ENCODE measurements around the gene ADRM1.

ADRM1 gene

GRCh38 chr20:62350098-62350628 lies 47.4 kb downstream of the ADRM1 start:
- H4K20me1 ChIP-seq (ENCODE audit: insufficient read depth, low read length), result no peaks in the 10 kb centered on the region
- no peak overlapping the region for H3K9ac ChIP-seq (ENCODE audit: low read length)
- no peaks in the 10 kb centered on the region for H3K79me2 ChIP-seq (ENCODE audit: insufficient read depth, low read length)
- H3K4me2 ChIP-seq (ENCODE audit: low read length), result no peak overlapping the region
- no peaks in the 10 kb centered on the region for H3K4me1 ChIP-seq (ENCODE audit: insufficient read depth, low read length, severe bottlenecking)
- H2AFZ ChIP-seq (ENCODE audit: low read length), result no peak overlapping the region
- no peaks in the 10 kb centered on the region for H3F3A ChIP-seq (ENCODE audit: insufficient read depth, low read length)
- no peaks in the 10 kb centered on the region for H3K9me2 ChIP-seq (ENCODE audit: low read depth, low read length)
- H3K9me3 ChIP-seq (ENCODE audit: low read length), result no peaks in the 10 kb centered on the region
- H3K36me3 ChIP-seq (ENCODE audit: insufficient read depth, low read length), result no peaks in the 10 kb centered on the region; the same call in 1 of the 2 replicates
- H3K27me3 ChIP-seq (ENCODE audit: insufficient read depth, low read length), result peaks cover 3% of the 10 kb centered on the region; the same call in 1 of the 2 replicates
- no peak overlapping the region for H3K27ac ChIP-seq (ENCODE audit: low read depth, low read length, poor library complexity, severe bottlenecking)
- TF ChIP-seq, protein P1, sequence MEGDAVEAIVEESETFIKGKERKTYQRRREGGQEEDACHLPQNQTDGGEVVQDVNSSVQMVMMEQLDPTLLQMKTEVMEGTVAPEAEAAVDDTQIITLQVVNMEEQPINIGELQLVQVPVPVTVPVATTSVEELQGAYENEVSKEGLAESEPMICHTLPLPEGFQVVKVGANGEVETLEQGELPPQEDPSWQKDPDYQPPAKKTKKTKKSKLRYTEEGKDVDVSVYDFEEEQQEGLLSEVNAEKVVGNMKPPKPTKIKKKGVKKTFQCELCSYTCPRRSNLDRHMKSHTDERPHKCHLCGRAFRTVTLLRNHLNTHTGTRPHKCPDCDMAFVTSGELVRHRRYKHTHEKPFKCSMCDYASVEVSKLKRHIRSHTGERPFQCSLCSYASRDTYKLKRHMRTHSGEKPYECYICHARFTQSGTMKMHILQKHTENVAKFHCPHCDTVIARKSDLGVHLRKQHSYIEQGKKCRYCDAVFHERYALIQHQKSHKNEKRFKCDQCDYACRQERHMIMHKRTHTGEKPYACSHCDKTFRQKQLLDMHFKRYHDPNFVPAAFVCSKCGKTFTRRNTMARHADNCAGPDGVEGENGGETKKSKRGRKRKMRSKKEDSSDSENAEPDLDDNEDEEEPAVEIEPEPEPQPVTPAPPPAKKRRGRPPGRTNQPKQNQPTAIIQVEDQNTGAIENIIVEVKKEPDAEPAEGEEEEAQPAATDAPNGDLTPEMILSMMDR (IDR thresholded peaks at IDR 0.05; ENCODE audit: low read length), result no peak
- no peak for TF ChIP-seq EZH2 (IDR thresholded peaks at IDR 0.05; ENCODE audit: borderline replicate concordance, low read length)
- H3K4me3 ChIP-seq (ENCODE audit: low read depth, low read length, poor library complexity, severe bottlenecking), result no peak overlapping the region

DNA sequence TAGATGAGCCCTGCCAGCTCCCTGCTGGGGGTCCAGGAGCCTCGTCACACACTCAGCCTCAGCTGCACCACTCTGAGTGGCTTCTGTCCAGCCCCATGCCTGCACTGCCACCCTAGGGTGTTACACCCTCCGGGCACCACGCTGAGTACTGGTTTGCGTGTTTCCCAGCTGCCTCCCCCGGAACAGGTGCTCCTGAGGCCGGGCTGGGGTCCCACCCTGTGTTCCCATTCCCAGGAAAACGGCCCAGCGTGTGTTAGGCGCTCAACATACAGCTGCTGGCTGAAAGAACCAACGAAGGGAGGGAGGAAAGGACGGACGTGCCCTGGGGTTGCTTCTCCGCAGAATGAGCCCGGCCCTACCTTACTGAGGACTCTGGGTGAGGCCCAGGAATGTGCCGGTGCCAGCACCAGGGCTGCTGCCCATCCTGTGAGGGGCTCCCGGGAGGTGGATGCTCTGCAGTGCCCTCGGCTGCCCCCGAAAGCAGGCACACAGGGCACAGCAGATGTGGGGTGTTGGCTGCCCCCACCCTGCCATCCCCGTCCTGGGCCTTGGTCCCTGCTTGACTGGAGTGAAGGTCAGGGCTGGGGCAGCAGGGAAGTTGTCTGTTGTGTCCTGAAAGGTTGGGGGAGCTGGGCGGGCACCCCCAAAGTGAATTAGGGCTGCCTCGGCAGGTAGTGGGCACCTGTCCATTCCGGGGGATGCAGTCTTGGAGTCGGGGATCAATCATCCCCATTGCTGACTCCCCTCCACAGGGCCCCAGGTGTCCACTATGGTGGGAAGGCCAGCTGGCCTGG lies 48.0 kb downstream of the ADRM1 start:
- no peaks in the 10 kb centered on the region; the same call in 1 of the 2 replicates for H3K36me3 ChIP-seq (ENCODE audit: insufficient read depth, low read length)
- no peak overlapping the region for H3K4me3 ChIP-seq (ENCODE audit: low read depth, low read length, poor library complexity, severe bottlenecking)
- no peaks in the 10 kb centered on the region for H3K4me1 ChIP-seq (ENCODE audit: insufficient read depth, low read length, severe bottlenecking)
- no peak overlapping the region for H3K9ac ChIP-seq (ENCODE audit: low read length)
- H4K20me1 ChIP-seq (ENCODE audit: insufficient read depth, low read length), result no peaks in the 10 kb centered on the region
- H3K27ac ChIP-seq (ENCODE audit: low read depth, low read length, poor library complexity, severe bottlenecking), result no peak overlapping the region
- no peaks in the 10 kb centered on the region for H3K9me2 ChIP-seq (ENCODE audit: low read depth, low read length)
- H3K4me2 ChIP-seq (ENCODE audit: low read length), result no peak overlapping the region
- no peaks in the 10 kb centered on the region for H3K79me2 ChIP-seq (ENCODE audit: insufficient read depth, low read length)
- no peaks in the 10 kb centered on the region for H3K9me3 ChIP-seq (ENCODE audit: low read length)
- TF ChIP-seq, protein P1 (IDR thresholded peaks at IDR 0.05; ENCODE audit: low read length), result no peak
- no peak for TF ChIP-seq EZH2 (IDR thresholded peaks at IDR 0.05; ENCODE audit: borderline replicate concordance, low read length)
- H2AFZ ChIP-seq (ENCODE audit: low read length), result no peak overlapping the region
- H3K27me3 ChIP-seq (ENCODE audit: insufficient read depth, low read length), result peaks cover 3% of the 10 kb centered on the region; the same call in 1 of the 2 replicates
- no peaks in the 10 kb centered on the region for H3F3A ChIP-seq (ENCODE audit: insufficient read depth, low read length)

DNA sequence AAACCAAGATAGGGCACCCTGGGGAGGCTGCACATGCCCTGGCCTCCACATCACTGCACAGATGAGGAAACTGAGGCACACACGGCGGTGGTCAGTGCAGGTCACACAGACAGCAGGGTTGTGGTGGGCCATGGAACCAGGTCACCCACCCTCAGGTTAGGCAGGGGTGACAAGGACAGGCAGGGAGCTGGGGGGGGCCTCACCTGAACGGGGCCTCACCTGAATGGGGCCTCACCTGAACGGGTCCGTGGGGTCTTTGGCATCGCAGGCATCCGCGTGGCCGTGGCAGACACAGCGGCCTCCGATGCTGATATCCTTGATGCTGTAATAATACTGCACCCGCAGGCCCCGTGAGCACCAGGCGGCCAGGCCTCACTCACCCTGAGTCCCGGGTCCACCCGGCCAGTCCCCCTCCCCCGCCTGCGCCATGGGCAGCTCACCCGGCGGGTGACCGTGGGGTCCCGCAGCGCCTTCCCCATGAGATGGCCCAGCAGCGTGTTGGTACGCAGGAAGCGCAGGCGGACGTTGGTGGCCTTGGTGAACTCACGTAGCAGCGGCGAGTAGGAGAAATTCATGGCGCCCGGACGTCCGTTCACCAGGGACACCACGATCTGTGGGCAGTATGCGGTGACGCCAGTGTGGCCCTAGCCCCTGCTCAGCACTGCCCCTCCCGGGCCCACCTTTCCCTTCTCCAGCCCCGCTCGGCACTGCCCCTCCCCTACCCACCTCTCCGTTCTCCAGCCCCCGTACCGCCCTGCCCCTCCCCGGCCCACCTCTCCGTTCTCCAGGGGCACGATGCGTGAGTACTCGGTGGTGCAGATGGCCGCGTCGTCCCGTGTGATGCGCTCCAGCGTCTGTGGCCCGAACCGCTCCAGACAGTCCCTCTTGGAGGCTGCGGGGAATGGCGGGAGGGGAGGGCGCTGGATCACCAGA lies 48.9 kb downstream of the ADRM1 start:
- Histone ChIP-seq H3K36me3 (ENCODE audit: insufficient read depth, low read length) (no peaks in the 10 kb centered on the region), H3K4me3 (ENCODE audit: low read depth, low read length, poor library complexity, severe bottlenecking) (no peak overlapping the region), H3K9ac (ENCODE audit: low read length) (no peak overlapping the region), H3K9me3 (ENCODE audit: low read length) (no peaks in the 10 kb centered on the region), H3K9me2 (ENCODE audit: low read depth, low read length) (no peaks in the 10 kb centered on the region), H3K27me3 (ENCODE audit: insufficient read depth, low read length) (peaks cover 3% of the 10 kb centered on the region; the same call in 1 of the 2 replicates), H4K20me1 (ENCODE audit: insufficient read depth, low read length) (no peaks in the 10 kb centered on the region), H2AFZ (ENCODE audit: low read length) (no peak overlapping the region), H3K27ac (ENCODE audit: low read depth, low read length, poor library complexity, severe bottlenecking) (no peak overlapping the region), H3K4me1 (ENCODE audit: insufficient read depth, low read length, severe bottlenecking) (no peaks in the 10 kb centered on the region), H3K79me2 (ENCODE audit: insufficient read depth, low read length) (no peaks in the 10 kb centered on the region), H3F3A (ENCODE audit: insufficient read depth, low read length) (no peaks in the 10 kb centered on the region), H3K4me2 (ENCODE audit: low read length) (no peak overlapping the region)
- TF ChIP-seq, protein P1 (IDR thresholded peaks at IDR 0.05; ENCODE audit: low read length), result no peak
- TF ChIP-seq EZH2 (IDR thresholded peaks at IDR 0.05; ENCODE audit: borderline replicate concordance, low read length), result no peak
